COLO829 (cell line): Measurements from ENCODE around the gene EIPR1.
"Not testable (repeated sequence)": the region's sequence is repeated elsewhere in the genome, so short reads cannot be mapped to it uniquely, and the experiment has no call there.

Experiments
- DNase-seq: peaks from one replicate; pipeline ENCODE4 v3.0.0; 2012; ENCODE audit warnings: low spot score

Gene EIPR1

GRCh38 chr2:3357926-3358325 lies 19.7 kb downstream of the EIPR1 start:
- no peak for DNase-seq

- not testable (repeated sequence) for DNase-seq
Observed at GRCh38 chr2:3357446-3357845, 20.2 kb downstream of the EIPR1 start.

GRCh38 chr2:3356799-3357198 lies 20.8 kb downstream of the EIPR1 start:
- DNase-seq: no peak

GRCh38 chr2:3355951-3356569 lies 21.6 kb downstream of the EIPR1 start:
- DNase-seq: no peak

- DNase-seq: no peak
Observed at GRCh38 chr2:3354986-3355385, 22.6 kb downstream of the EIPR1 start.

GRCh38 chr2:3349211-3349693 lies 28.4 kb downstream of the EIPR1 start:
- no peak for DNase-seq

GRCh38 chr2:3348767-3349166 lies 28.9 kb downstream of the EIPR1 start:
- no peak for DNase-seq

- no peak for DNase-seq
Observed at GRCh38 chr2:3345621-3346020, 32.0 kb downstream of the EIPR1 start.

GRCh38 chr2:3344897-3345296 lies 32.7 kb downstream of the EIPR1 start:
- no peak for DNase-seq

GRCh38 chr2:3343012-3343411 lies 34.6 kb downstream of the EIPR1 start:
- DNase-seq: no peak

GRCh38 chr2:3342324-3342723 lies 35.3 kb downstream of the EIPR1 start:
- DNase-seq: no peak

- no peak for DNase-seq
Observed at GRCh38 chr2:3341336-3341735, 36.3 kb downstream of the EIPR1 start.

- DNase-seq: no peak
Observed at GRCh38 chr2:3340144-3340543, 37.5 kb downstream of the EIPR1 start.

- DNase-seq: no peak
Observed at GRCh38 chr2:3338340-3338739, 39.3 kb downstream of the EIPR1 start.

- DNase-seq: no peak
Observed at GRCh38 chr2:3336844-3337243, 40.8 kb downstream of the EIPR1 start.

- no peak for DNase-seq
Observed at GRCh38 chr2:3334392-3335345, 42.9 kb downstream of the EIPR1 start.

GRCh38 chr2:3332133-3332532 lies 45.5 kb downstream of the EIPR1 start:
- DNase-seq: no peak

GRCh38 chr2:3329491-3329890 lies 48.1 kb downstream of the EIPR1 start:
- no peak for DNase-seq

GRCh38 chr2:3326871-3327270 lies 50.7 kb downstream of the EIPR1 start:
- no peak for DNase-seq

GRCh38 chr2:3326182-3326537 lies 51.5 kb downstream of the EIPR1 start:
- no peak for DNase-seq

GRCh38 chr2:3325458-3326181 lies 52.0 kb downstream of the EIPR1 start:
- DNase-seq: no peak

- no peak for DNase-seq
Observed at GRCh38 chr2:3324404-3325281, 53.0 kb downstream of the EIPR1 start.
